ENCODE measurements around the gene ARHGAP6.
"Not testable (repeated sequence)": the region's sequence is repeated elsewhere in the genome, so short reads cannot be mapped to it uniquely, and the experiment has no call there.

Gene ARHGAP6

DNA sequence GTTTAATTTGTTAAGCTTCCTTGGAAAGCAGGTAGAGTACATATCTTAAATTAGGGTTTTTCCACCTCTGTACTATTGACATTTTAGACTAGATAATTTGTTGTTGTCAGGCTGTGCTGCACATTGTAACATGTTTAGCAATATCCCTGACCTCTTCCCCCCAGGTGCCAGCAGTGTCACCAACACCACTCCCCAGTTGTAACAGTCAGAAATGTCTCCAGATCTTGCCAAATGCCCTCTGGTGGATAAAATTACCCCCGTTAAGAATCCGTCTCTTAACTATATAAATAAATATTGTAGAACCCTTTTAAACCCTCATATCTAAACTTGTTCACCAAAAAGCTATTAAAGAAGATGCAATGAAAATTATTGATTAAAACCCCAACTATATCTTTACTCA, 161.5 kb downstream of the ARHGAP6 start:
- Histone ChIP-seq H3K9me3 (ENCODE audit: low read length) (no peaks in the 10 kb centered on the region), H3K27me3 (ENCODE audit: control insufficient read depth in 1 of 2, insufficient read depth in 2 of 2, low read length in 2 of 2) (no peaks in the 10 kb centered on the region), H3K9ac (ENCODE audit: low read length) (no peak overlapping the region), H3K27ac (ENCODE audit: low read depth, low read length) (no peak overlapping the region), H3K4me3 (ENCODE audit: low read depth in 1 of 2, low read length in 2 of 2) (no peak overlapping the region), H3K4me1 (ENCODE audit: insufficient read depth, low read length) (no peaks in the 10 kb centered on the region), H3K36me3 (ENCODE audit: insufficient read depth, low read length) (no peaks in the 10 kb centered on the region)

DNA sequence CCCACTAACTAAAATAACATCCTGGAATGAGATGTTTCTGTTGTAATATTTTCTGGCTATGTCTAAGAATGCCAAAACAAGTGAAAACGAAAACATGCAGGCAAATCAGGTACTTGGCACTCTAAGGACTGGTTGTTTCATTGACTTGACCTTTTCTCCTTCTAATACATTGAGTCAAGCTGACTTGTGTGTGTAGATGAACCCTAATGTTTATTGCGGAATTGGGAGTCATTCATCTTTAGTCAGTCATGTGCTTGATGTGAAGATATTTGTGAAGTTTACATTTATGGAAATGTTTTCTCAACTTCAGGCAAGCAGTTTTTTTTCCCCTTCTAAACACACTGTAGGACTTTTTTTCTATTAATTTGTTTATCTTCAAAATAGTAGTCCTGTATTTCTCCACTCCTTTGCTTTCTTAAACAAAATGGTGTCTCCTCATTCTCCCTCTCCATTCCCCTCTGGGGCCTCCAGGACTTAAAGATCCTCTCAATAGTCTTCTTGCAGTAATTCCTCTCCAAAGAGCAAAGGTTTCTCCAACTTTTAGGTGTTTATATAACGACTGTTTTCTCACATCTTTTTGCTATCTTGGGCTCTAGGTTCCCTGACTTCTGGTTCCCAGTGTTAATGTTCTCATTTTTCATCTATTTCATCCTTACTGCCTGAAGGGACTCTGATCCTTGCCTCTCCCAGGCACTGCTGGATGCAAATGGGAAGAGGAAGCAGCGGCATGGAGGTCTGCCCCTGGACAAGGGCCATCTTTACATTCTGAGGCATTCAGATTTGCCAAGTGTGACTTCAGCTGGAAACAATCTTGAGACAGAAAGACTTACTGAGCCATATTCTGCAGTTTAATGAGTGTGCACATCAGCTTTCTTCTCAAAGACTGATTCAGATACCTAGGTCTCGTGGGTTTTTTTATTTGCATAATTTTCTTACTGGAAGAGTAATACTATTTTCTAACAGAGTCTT, 166.4 kb downstream of the ARHGAP6 start:
- H3K4me3 ChIP-seq (ENCODE audit: low read depth in 1 of 2, low read length in 2 of 2), result no peak overlapping the region
- H3K36me3 ChIP-seq (ENCODE audit: insufficient read depth, low read length), result no peaks in the 10 kb centered on the region
- H3K27ac ChIP-seq (ENCODE audit: low read depth, low read length), result no peak overlapping the region
- H3K9ac ChIP-seq (ENCODE audit: low read length), result no peak overlapping the region
- no peaks in the 10 kb centered on the region for H3K4me1 ChIP-seq (ENCODE audit: insufficient read depth, low read length)
- no peaks in the 10 kb centered on the region for H3K9me3 ChIP-seq (ENCODE audit: low read length)
- no peaks in the 10 kb centered on the region for H3K27me3 ChIP-seq (ENCODE audit: control insufficient read depth in 1 of 2, insufficient read depth in 2 of 2, low read length in 2 of 2)

DNA sequence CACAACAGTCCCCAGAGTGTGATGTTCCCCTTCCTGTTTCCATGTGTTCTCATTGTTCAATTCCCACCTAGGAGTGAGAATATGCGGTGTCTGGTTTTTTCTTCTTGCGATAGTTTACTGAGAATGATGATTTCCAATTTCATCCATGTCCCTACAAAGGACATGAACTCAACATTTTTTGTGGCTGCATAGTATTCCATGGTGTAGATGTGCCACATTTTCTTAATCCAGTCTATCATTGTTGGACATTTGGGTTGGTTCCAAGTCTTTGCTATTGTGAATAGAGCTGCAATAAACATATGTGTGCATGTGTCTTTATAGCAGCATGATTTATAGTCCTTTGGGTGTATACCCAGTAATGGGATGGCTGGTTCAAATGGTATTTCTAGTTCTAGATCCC, 174.3 kb downstream of the ARHGAP6 start:
- not testable (repeated sequence) for H3K36me3 ChIP-seq (ENCODE audit: insufficient read depth, low read length); H3K27ac ChIP-seq (ENCODE audit: low read depth, low read length); H3K4me3 ChIP-seq (ENCODE audit: low read depth in 1 of 2, low read length in 2 of 2); H3K4me1 ChIP-seq (ENCODE audit: insufficient read depth, low read length); H3K9ac ChIP-seq (ENCODE audit: low read length); H3K27me3 ChIP-seq (ENCODE audit: control insufficient read depth in 1 of 2, insufficient read depth in 2 of 2, low read length in 2 of 2); H3K9me3 ChIP-seq (ENCODE audit: low read length)

DNA sequence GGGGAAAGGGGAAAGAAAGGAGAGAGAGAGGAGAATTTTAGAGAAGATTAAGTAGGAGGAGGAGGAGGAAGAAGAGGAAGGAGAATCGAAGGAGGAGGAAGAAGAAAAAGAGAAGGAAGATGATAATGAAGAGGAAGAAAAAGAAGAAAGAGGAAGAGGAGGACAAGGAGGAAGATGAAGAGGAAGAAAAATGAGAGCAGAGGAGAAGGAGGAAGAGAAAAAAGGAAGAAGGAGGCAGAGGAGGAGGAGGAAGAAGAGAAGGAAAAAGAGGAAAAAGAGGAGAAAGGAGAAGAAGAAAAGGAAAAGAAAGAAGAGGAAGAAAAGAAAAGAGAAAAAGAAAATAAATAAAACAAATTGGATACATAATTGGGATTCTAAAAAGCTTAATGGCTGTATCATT, 181.4 kb downstream of the ARHGAP6 start:
- no peaks in the 10 kb centered on the region for H3K27me3 ChIP-seq (ENCODE audit: control insufficient read depth in 1 of 2, insufficient read depth in 2 of 2, low read length in 2 of 2)

DNA sequence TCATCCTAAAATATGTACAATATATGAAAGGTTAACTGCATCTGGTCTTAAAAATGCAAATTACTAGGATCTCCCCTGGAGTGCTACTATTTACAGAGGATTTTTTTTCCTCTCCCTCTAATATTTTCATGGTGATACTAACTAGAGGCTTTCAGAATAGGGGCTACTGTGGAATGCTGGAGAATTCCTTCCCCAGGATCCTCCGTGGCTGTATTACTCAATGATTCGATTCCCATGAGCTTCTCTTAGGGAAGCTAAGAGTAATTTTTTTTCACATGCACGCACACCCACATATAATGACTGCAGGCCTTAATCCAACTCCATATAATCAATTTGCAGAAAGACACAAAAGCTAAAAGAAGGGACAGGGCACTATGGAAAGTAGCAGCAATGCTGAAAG, 184.7 kb downstream of the ARHGAP6 start:
- Histone ChIP-seq H3K36me3 (ENCODE audit: insufficient read depth, low read length) (no peaks in the 10 kb centered on the region), H3K9ac (ENCODE audit: low read length) (no peak overlapping the region), H3K27me3 (ENCODE audit: control insufficient read depth in 1 of 2, insufficient read depth in 2 of 2, low read length in 2 of 2) (no peaks in the 10 kb centered on the region), H3K4me3 (ENCODE audit: low read depth in 1 of 2, low read length in 2 of 2) (no peak overlapping the region), H3K9me3 (ENCODE audit: low read length) (no peaks in the 10 kb centered on the region), H3K27ac (ENCODE audit: low read depth, low read length) (no peak overlapping the region), H3K4me1 (ENCODE audit: insufficient read depth, low read length) (peaks cover 27% of the 10 kb centered on the region)

More for the DNA sequence above, 181.4 kb downstream of the ARHGAP6 start:
- H3K4me1 ChIP-seq (ENCODE audit: insufficient read depth, low read length), result peaks cover 17% of the 10 kb centered on the region
- H3K27ac ChIP-seq (ENCODE audit: low read depth, low read length), result no peak overlapping the region
- no peaks in the 10 kb centered on the region for H3K9me3 ChIP-seq (ENCODE audit: low read length)
- H3K4me3 ChIP-seq (ENCODE audit: low read depth in 1 of 2, low read length in 2 of 2), result no peak overlapping the region
- no peaks in the 10 kb centered on the region for H3K36me3 ChIP-seq (ENCODE audit: insufficient read depth, low read length)
- H3K9ac ChIP-seq (ENCODE audit: low read length), result no peak overlapping the region

DNA sequence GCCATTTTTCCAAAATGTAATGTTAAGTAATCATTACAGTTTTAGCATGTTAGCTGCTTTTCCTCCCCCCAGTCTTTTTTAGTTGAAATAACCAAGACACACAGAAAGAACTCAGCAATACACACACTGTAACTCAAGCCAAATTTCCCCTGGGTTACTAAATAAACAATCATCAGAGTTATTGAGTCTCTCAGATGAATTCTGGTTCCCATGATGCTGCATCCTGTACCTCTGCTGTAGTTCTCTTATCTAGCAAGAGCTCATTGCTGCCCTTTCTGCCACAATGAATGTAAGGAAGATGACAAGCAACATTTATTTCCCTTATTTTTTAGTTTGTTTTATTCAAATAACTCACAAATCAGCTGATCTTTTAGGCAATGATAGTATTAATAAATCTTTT, 185.1 kb downstream of the ARHGAP6 start:
- Histone ChIP-seq H3K9me3 (ENCODE audit: low read length) (no peaks in the 10 kb centered on the region), H3K36me3 (ENCODE audit: insufficient read depth, low read length) (no peaks in the 10 kb centered on the region), H3K4me1 (ENCODE audit: insufficient read depth, low read length) (peaks cover 27% of the 10 kb centered on the region), H3K27ac (ENCODE audit: low read depth, low read length) (no peak overlapping the region), H3K4me3 (ENCODE audit: low read depth in 1 of 2, low read length in 2 of 2) (no peak overlapping the region), H3K9ac (ENCODE audit: low read length) (no peak overlapping the region), H3K27me3 (ENCODE audit: control insufficient read depth in 1 of 2, insufficient read depth in 2 of 2, low read length in 2 of 2) (no peaks in the 10 kb centered on the region)

DNA sequence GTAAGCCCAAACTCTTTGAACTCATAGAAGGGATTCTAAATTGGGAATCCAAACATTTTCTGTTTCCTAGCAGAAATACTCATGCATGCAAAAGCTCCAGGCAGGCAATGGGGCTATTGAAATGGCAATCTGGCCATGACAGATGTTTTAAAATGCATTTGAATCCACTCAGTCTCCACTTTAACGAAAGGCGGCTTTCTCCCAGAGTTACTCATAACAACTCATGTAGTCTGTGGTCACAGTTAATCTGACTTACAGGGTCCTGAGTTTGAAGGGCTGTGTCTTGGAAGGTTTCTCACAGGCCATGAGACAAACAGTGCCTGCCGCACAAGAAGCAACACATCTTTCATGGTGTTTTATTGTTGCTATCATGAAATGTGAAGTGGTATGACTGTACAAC, 186.8 kb downstream of the ARHGAP6 start:
- no peak overlapping the region for H3K27ac ChIP-seq (ENCODE audit: low read depth, low read length)
- H3K27me3 ChIP-seq (ENCODE audit: control insufficient read depth in 1 of 2, insufficient read depth in 2 of 2, low read length in 2 of 2), result no peaks in the 10 kb centered on the region
- no peaks in the 10 kb centered on the region for H3K9me3 ChIP-seq (ENCODE audit: low read length)
- H3K36me3 ChIP-seq (ENCODE audit: insufficient read depth, low read length), result no peaks in the 10 kb centered on the region
- H3K4me3 ChIP-seq (ENCODE audit: low read depth in 1 of 2, low read length in 2 of 2), result no peak overlapping the region
- no peak overlapping the region for H3K9ac ChIP-seq (ENCODE audit: low read length)
- H3K4me1 ChIP-seq (ENCODE audit: insufficient read depth, low read length), result peaks cover 21% of the 10 kb centered on the region

DNA sequence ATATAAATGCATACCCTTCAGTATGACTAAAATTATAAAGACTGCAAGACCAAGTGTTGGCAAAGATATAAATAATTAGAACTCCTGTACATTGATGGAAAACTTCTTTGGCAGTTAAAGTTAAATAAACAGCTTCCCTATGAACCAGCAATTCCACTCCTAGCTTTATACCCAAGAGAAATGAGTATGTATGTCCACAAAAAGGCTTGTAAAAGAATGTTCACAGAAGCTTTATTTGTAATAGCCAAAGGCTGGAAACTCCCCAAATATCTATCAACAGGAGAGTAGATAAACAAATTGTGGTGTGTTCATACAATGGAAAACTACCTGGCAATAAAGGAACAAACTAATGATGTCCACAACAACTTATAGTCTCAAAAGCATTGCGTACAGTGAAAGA, 187.7 kb downstream of the ARHGAP6 start:
- Histone ChIP-seq H3K4me1 (ENCODE audit: insufficient read depth, low read length) (peaks cover 21% of the 10 kb centered on the region), H3K9ac (ENCODE audit: low read length) (no peak overlapping the region), H3K9me3 (ENCODE audit: low read length) (no peaks in the 10 kb centered on the region), H3K4me3 (ENCODE audit: low read depth in 1 of 2, low read length in 2 of 2) (no peak overlapping the region), H3K36me3 (ENCODE audit: insufficient read depth, low read length) (no peaks in the 10 kb centered on the region), H3K27me3 (ENCODE audit: control insufficient read depth in 1 of 2, insufficient read depth in 2 of 2, low read length in 2 of 2) (no peaks in the 10 kb centered on the region), H3K27ac (ENCODE audit: low read depth, low read length) (no peak overlapping the region)

DNA sequence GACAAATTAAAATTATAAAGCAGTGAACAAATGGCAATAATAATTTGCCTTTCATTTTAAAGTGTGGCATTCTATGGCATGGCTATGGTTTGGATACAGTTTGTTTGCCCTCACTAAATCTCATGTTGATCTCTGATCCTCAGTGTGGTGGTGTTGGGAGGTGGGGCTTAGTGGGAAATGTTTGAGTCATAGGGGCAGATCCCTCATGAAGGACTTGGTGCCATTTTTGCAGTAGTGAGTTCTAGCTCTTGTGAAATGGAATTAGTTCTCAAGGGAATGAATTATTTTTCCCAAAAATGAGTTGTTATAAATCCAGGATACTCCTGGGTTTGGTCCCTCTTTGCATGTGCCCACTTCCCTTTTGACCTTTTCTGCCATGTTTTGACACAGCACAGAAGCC, 191.1 kb downstream of the ARHGAP6 start:
- no peaks in the 10 kb centered on the region for H3K36me3 ChIP-seq (ENCODE audit: insufficient read depth, low read length)
- H3K4me1 ChIP-seq (ENCODE audit: insufficient read depth, low read length), result peaks cover 22% of the 10 kb centered on the region
- no peak overlapping the region for H3K9ac ChIP-seq (ENCODE audit: low read length)
- H3K4me3 ChIP-seq (ENCODE audit: low read depth in 1 of 2, low read length in 2 of 2), result no peak overlapping the region
- H3K27ac ChIP-seq (ENCODE audit: low read depth, low read length), result no peak overlapping the region
- H3K27me3 ChIP-seq (ENCODE audit: control insufficient read depth in 1 of 2, insufficient read depth in 2 of 2, low read length in 2 of 2), result no peaks in the 10 kb centered on the region
- no peaks in the 10 kb centered on the region for H3K9me3 ChIP-seq (ENCODE audit: low read length)

DNA sequence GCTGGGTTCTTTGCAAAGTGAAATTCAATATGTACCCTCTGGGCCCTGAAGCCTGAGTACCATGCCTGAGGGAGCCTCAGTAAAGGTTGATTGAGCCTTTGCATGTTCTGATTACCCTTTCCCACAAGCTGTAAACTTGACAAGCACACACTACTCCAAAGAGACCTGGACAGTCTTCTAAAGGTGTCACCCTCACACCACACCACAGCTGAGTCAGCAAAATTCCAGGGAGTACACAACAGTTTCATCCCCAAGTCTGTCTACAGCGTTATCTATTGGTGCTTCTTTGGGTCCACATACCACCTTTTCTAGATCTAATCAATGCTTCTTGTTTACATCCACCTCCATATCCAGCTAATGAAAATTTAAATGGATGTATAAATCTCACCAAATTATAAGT, 191.7 kb downstream of the ARHGAP6 start:
- H3K27me3 ChIP-seq (ENCODE audit: control insufficient read depth in 1 of 2, insufficient read depth in 2 of 2, low read length in 2 of 2), result no peaks in the 10 kb centered on the region
- H3K9me3 ChIP-seq (ENCODE audit: low read length), result no peaks in the 10 kb centered on the region
- H3K9ac ChIP-seq (ENCODE audit: low read length), result no peak overlapping the region
- no peaks in the 10 kb centered on the region for H3K36me3 ChIP-seq (ENCODE audit: insufficient read depth, low read length)
- H3K27ac ChIP-seq (ENCODE audit: low read depth, low read length), result no peak overlapping the region
- no peak overlapping the region for H3K4me3 ChIP-seq (ENCODE audit: low read depth in 1 of 2, low read length in 2 of 2)
- peaks cover 20% of the 10 kb centered on the region for H3K4me1 ChIP-seq (ENCODE audit: insufficient read depth, low read length)

DNA sequence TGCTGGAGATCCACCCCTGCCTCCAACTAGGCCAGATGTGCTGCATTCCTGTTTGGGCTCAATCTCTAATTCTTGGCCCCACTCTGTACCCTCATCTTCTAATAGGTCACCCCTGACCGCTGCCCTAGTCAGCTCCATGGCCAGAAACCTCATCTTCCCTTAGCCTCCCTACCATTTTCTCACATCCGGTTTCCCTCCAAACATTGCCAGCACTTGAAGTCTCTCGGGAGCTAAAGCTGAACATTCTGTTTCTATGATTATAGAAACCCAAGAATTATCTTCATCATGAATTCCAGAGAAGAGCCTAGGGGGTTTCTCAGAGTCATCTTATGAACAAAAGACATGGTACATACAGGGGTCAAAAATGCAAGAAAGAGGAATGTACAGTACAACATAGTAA, 192.8 kb downstream of the ARHGAP6 start:
- Histone ChIP-seq H3K4me1 (ENCODE audit: insufficient read depth, low read length) (peaks cover 12% of the 10 kb centered on the region), H3K27ac (ENCODE audit: low read depth, low read length) (no peak overlapping the region), H3K9ac (ENCODE audit: low read length) (no peak overlapping the region), H3K27me3 (ENCODE audit: control insufficient read depth in 1 of 2, insufficient read depth in 2 of 2, low read length in 2 of 2) (no peaks in the 10 kb centered on the region), H3K4me3 (ENCODE audit: low read depth in 1 of 2, low read length in 2 of 2) (no peak overlapping the region), H3K9me3 (ENCODE audit: low read length) (no peaks in the 10 kb centered on the region), H3K36me3 (ENCODE audit: insufficient read depth, low read length) (no peaks in the 10 kb centered on the region)

DNA sequence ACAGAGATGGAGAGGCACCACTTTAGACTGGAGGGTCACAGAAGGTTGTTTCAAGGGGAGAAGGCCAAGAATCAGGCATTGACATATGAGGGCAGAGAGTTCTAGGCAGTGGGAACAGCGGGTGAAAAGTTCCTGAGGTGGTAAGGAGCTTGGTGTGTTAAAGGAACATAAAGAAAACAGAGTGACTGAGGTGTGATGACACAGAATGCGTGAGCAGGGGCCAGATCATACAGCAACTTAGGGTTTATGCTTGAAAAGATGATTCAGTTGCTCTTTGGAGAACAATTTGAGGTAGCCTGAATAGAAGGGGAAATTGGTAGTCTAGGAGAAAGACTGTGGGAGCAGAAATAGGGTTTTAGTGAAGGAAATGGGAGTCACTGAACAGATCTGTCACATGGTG, 193.3 kb downstream of the ARHGAP6 start:
- Histone ChIP-seq H3K4me1 (ENCODE audit: insufficient read depth, low read length) (peaks cover 12% of the 10 kb centered on the region), H3K4me3 (ENCODE audit: low read depth in 1 of 2, low read length in 2 of 2) (no peak overlapping the region), H3K27me3 (ENCODE audit: control insufficient read depth in 1 of 2, insufficient read depth in 2 of 2, low read length in 2 of 2) (no peaks in the 10 kb centered on the region), H3K9ac (ENCODE audit: low read length) (no peak overlapping the region), H3K36me3 (ENCODE audit: insufficient read depth, low read length) (no peaks in the 10 kb centered on the region), H3K27ac (ENCODE audit: low read depth, low read length) (no peak overlapping the region), H3K9me3 (ENCODE audit: low read length) (no peaks in the 10 kb centered on the region)
